ENCODE measurements around the gene WNK1.
"Not testable (repeated sequence)": the region's sequence is repeated elsewhere in the genome, so short reads cannot be mapped to it uniquely, and the experiment has no call there.

WNK1 gene

GRCh38 chr12:749751-750270 lies 2.6 kb upstream of the WNK1 start:
- DNase-seq (ENCODE audit: low spot score): no peak

- DNase-seq (ENCODE audit: low spot score): no peak
These were observed 1.8 kb upstream of the WNK1 start for GRCh38 chr12:750366-751191.

GRCh38 chr12:751192-751998 lies 984 bp upstream of the WNK1 start:
- peak; percentile 95 for DNase-seq (ENCODE audit: low spot score)

- DNase-seq (ENCODE audit: low spot score): peak; percentile 73
These were observed 574 bp downstream of the WNK1 start for GRCh38 chr12:752695-753610.

- DNase-seq (ENCODE audit: low spot score): peak; percentile 67
These were observed 1.5 kb downstream of the WNK1 start for GRCh38 chr12:753611-754472.

GRCh38 chr12:754473-754820 lies 2.1 kb downstream of the WNK1 start:
- DNase-seq (ENCODE audit: low spot score): no peak

GRCh38 chr12:754851-755562 lies 2.6 kb downstream of the WNK1 start:
- DNase-seq (ENCODE audit: low spot score): no peak

- DNase-seq (ENCODE audit: low spot score): no peak
These were observed 7.2 kb downstream of the WNK1 start for GRCh38 chr12:759628-760027.

GRCh38 chr12:761256-761655 lies 8.9 kb downstream of the WNK1 start:
- DNase-seq (ENCODE audit: low spot score): no peak

GRCh38 chr12:765840-766239 lies 13.5 kb downstream of the WNK1 start:
- no peak for DNase-seq (ENCODE audit: low spot score)

- DNase-seq (ENCODE audit: low spot score): no peak
These were observed 16.1 kb downstream of the WNK1 start for GRCh38 chr12:768434-768833.

GRCh38 chr12:770479-770878 lies 18.1 kb downstream of the WNK1 start:
- no peak for DNase-seq (ENCODE audit: low spot score)

- DNase-seq (ENCODE audit: low spot score): no peak
These were observed 19.8 kb downstream of the WNK1 start for GRCh38 chr12:772056-772697.

DNA sequence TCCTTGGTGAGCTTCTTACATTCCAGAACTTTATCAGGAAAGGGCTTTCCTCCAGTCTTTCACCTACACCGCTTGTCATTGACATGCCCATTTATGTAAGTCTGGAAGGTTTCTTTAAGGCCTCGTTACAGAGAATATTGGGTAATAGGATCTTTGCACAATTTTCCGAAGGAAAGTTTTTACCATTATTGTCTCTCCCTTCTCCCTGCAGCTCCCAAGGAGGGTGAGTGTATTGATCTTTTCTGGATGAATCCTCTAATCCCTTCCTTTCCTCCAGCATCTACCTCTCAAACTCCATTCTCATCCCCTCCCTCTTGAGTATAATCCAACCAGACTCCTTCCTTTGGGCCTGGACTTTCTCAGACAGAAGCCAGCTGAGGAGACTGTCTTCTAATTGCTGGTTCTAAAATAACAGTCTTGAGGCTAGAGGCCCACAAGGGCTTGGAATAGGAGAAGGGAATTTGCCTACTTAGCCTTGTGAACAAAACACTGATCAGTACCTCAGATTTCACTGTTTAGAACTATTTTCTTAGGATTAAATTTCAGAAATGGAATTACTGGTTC lies 21.8 kb downstream of the WNK1 start:
- DNase-seq (ENCODE audit: low spot score): no peak

DNA sequence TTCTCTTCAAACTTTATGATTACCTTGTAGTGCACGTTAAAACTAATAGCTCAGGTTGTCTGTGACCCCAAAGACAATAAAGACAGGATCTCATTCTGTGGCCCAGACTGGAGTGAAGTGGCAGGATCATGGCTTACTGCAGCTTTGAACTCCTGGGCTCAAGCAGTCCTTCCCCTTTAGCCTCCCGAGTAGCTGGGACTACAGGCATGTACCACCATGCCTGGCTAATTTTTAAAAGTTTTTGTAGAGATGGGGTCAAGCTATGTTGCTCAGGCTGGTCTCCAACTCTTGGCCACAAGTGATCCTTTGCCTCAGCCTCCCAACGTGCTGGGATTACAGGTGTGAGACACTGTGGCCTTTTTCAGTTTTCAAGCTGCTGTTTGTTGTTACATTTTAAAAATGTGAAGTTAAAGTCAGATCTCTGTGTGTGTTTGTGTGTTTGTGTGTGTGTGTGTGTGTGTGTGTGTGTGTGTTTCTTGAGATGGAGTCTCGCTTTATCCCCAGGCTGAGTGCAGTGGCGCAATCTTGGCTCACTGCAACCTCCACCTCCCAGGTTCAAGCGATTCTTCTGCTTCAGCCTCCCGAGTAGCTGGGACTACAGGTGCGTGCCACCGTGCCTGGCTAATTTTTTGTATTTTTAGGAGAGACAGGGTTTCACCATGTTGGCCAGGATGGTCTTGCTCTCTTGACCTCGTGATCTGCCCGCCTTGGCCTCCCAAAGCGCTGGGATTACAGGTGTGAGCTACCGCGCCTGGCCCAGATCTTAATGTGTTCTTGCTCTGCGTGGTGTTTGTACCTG lies 23.8 kb downstream of the WNK1 start:
- not testable (repeated sequence) for DNase-seq (ENCODE audit: low spot score)

DNA sequence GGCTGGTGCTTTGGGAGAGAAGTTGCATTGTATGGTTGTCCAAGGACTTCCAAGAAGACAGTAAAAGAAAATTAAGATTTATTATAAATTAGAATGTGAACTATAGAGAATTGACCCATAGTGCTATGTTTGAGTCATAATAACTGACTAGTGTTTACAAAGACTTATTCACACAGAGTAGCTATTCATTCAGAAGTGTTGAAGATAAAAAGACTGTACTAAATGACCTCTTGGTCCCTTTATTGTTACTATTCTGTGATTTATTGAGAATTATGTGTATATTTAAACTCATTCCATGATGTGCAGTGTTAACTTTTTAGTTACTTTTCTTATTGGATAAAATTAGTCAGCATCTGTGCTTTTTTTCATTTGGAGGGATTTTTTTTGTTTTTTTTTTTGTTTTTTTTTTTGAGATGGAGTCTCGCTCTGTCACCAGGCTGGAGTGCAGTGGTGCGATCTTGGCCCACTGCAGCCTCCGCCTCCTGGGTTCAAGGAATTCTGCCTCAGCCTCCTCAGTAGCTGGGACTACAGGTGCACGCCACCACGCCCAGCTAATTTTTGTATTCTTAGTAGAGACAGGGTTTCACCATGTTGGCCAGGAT lies 24.5 kb downstream of the WNK1 start:
- not testable (repeated sequence) for DNase-seq (ENCODE audit: low spot score)

DNA sequence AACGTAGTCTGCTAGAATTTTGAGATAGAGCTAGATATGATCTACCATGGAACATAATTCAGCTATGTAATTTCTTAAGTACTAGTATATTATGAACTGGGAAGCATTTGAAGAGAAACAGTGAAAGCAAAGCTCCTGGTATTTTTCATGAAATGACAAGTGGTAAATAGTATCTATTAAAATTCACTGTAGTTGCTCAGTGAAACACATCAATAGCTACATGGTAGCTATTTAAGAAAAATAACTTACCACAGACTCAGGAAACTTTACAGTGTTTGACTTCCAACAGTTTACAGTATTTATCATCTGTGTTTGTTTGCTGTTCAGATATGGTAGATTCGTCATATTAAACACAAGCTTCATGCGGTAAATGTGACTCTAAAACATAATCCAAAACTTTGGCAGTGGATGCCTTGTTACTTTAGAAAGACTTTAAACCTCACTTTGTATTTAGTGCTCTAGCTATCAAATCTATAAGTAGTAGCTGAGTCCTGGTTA lies 25.2 kb downstream of the WNK1 start:
- no peak for DNase-seq (ENCODE audit: low spot score)

DNA sequence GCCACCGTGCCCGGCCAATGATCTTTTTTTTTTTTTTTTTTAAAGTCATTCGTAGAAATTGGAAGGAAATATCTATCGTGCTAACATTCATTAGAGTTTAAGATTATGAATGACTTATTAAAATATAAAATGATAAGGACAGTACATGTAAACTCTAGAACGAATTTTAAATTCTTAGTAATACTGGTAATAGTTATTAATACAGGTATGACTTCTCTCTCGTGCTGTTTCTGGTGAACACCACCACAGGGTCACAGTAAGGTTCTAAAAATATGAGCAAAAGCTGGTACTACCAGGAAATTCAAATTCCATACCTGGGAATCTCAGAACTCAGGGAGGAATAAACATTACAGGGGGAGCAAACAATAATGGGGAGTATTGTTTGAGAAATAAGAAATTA lies 26.2 kb downstream of the WNK1 start:
- DNase-seq (ENCODE audit: low spot score): no peak
